Kidney (tissue), 14 donors: ENCODE results near the gene GABPB1. TPM values are rescaled to one million over a fixed set of nuclear protein-coding genes. Genes with fewer than 3 reads are reported as not detected.

Experiments
- DNase-seq, 5 donors: peaks; one replicate each; pipeline ENCODE4 v3.0.0-alpha.2; 2013 to 2020
- FAIRE-seq: peaks from 2 replicates; lab custom pipeline; 2012; peaks lifted over from hg19 to GRCh38; lab: Jason Lieb, UNC
- H3K27ac ChIP-seq, 2 donors: one replicate each; pipeline ENCODE4 v1.7.0; 2013; ENCODE audit warnings: low read depth in 2 of 2, low read length in 2 of 2, inconsistent platforms in 1 of 2
- H3K27me3 ChIP-seq: one replicate; pipeline ENCODE4 v1.7.1; 2013; ENCODE audit warnings: low read length, inconsistent platforms; ENCODE audit not compliant: control insufficient read depth, insufficient read depth
- H3K36me3 ChIP-seq, 3 donors: one replicate each; pipeline versions ENCODE4 v1.7.0 to v1.7.1; 2013; ENCODE audit warnings: low read length in 3 of 3, control low read depth in 1 of 3, inconsistent platforms in 1 of 3; ENCODE audit not compliant: insufficient read depth in 3 of 3, control insufficient read depth in 2 of 3
- H3K4me1 ChIP-seq, 3 donors: one replicate each; pipeline versions ENCODE4 v1.7.0 to v1.7.1; 2013; ENCODE audit warnings: low read length in 3 of 3, inconsistent platforms in 1 of 3, low read depth in 1 of 3; ENCODE audit not compliant: control insufficient read depth in 2 of 3, insufficient read depth in 2 of 3
- H3K4me3 ChIP-seq, 3 donors: one replicate each; pipeline versions ENCODE4 v1.7.0 to v1.8.1; 2013; ENCODE audit warnings: low read length in 3 of 3, control low read depth in 1 of 3, inconsistent platforms in 1 of 3
- H3K9ac ChIP-seq, 3 donors: one replicate each; pipeline versions ENCODE4 v1.7.0 to v1.7.1; 2013; ENCODE audit warnings: low read length in 3 of 3, control low read depth in 1 of 3, inconsistent platforms in 1 of 3
- H3K9me3 ChIP-seq, 3 donors: one replicate each; pipeline versions ENCODE4 v1.7.0 to v1.7.1; 2013; ENCODE audit warnings: low read length in 3 of 3, control low read depth in 1 of 3, inconsistent platforms in 1 of 3; ENCODE audit not compliant: control insufficient read depth in 2 of 3, insufficient read depth in 1 of 3
- intact Hi-C: fragments of 100-400 bp; cut with DNase I; formaldehyde crosslinking; loops from one replicate; pipeline ENCODE4 v1.11.1; 2022
- polyA plus RNA-seq: library from polyadenylated mRNA; stranded (reverse); fragments of 350-450 nt; fragmentation: Illumina TruSeq; extraction: RNeasy Lipid Tissue Mini Kit (QIAGEN cat#74804); gene quantifications from one replicate; pipeline ENCODE4 v1.2.3, GENCODE V29; 2014; ENCODE audit warnings: low read depth, low replicate concordance; ENCODE audit not compliant: insufficient read depth
- total RNA-seq: library from RNA; stranded (reverse); fragmentation: NEBNext Ultra II Directional; extraction: Animal tissue kit (Norgen Biotek cat#: 25700); gene quantifications from one replicate; pipeline ENCODE4 v1.2.1, GENCODE V29; 2021
- TF ChIP-seq, protein P1 (sequence below): IDR thresholded peaks from 3 replicates; pipeline ENCODE4 v1.5.1; 2012; ENCODE audit warnings: mild to moderate bottlenecking, moderate library complexity, borderline replicate concordance; ENCODE audit not compliant: insufficient read depth; ENCODE audit errors: extremely low read depth
- donor health status: control.
- donor health status: control.
- donor health status: control.
- donor health status: control.
- donor health status: control.
- donor health status: DM: yes; HTN: yes; CAD: no.
- donor health status: Normal renal cell carcinoma (clear cell type).

GABPB1 gene
- total and polyA plus RNA-seq, 2 donors from 2014 or later: 6.2 to 20.6 TPM

DNA sequence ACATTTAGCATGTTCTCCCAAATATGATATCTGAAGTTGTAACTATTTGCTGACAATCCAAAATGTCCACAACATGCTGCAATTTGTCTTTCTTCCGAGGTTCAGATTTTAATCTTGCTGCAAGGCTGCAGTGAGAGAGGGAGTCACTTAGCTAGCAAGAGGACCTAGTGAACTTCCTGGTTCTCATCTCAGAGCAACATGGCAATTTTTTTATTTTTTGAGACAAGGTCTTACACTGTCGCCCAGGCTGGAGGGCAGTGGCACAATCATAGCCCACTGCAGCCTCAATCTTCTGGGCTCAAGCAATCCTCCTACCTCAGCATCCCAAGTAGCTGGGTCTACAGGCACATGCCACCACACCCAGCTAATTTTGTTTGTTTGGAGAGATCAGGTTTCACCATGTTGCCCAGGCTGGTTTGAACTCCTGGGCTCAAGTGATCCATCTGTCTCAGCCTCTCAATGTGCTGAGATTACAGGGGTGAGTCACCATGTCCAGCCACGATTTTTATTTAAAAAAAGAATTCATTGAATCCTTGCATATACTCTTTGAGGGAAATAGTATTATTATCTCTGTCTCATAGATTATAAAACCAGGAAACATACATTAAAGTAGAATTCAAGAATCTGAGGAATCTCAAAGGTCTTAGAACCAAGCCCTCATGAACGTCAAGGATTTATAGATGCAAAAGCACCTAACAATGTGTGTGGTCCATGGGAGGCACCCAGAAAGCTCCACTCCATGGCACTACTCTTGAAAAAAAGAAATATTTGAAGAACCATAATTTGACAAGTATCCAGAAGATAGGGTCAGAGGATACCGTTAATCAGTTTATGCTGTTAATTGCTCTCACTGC lies 98.6 kb downstream of the GABPB1 start:
- TF ChIP-seq, protein P1, sequence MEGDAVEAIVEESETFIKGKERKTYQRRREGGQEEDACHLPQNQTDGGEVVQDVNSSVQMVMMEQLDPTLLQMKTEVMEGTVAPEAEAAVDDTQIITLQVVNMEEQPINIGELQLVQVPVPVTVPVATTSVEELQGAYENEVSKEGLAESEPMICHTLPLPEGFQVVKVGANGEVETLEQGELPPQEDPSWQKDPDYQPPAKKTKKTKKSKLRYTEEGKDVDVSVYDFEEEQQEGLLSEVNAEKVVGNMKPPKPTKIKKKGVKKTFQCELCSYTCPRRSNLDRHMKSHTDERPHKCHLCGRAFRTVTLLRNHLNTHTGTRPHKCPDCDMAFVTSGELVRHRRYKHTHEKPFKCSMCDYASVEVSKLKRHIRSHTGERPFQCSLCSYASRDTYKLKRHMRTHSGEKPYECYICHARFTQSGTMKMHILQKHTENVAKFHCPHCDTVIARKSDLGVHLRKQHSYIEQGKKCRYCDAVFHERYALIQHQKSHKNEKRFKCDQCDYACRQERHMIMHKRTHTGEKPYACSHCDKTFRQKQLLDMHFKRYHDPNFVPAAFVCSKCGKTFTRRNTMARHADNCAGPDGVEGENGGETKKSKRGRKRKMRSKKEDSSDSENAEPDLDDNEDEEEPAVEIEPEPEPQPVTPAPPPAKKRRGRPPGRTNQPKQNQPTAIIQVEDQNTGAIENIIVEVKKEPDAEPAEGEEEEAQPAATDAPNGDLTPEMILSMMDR: no peak
- no peak overlapping the region for H3K9ac ChIP-seq
- H3K27me3 ChIP-seq: no peaks in the 10 kb centered on the region
- no peaks in the 10 kb centered on the region for H3K36me3 ChIP-seq
- intact Hi-C loops: no loop called here
- no peak overlapping the region for H3K4me3 ChIP-seq
- H3K4me1 ChIP-seq: no peaks in the 10 kb centered on the region
- no peak overlapping the region for H3K27ac ChIP-seq
- H3K9me3 ChIP-seq: no peaks in the 10 kb centered on the region
- DNase-seq (no peak), FAIRE-seq (no peak)

DNA sequence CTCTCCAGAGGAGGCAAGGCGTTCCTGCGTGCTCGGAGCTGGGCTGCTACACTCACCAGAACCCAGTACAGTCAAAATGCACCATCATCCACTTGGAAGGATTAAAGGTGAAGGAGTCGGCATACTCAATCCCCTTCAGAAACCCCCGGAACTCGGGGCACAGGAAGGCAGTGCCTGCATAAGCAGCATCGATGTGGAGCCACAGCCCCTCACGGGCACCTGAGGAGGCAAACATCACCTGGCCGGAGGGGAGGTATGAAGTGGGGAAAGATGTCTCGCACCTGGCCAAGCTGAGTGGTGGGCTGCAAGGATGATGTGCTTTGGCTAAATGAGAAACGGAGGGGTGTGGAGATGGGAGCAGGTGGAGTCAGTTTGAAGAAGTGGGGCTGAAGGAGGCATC lies 102.4 kb downstream of the GABPB1 start:
- DNase-seq (no peak), FAIRE-seq (no peak)
- Histone ChIP-seq H3K4me3 (no peak overlapping the region), H3K27me3 (no peaks in the 10 kb centered on the region), H3K27ac (no peak overlapping the region), H3K4me1 (peaks cover 0 to 3% (median 0%) of the 10 kb centered on the region in 3 donors), H3K9ac (no peak overlapping the region), H3K9me3 (no peaks in the 10 kb centered on the region), H3K36me3 (no peaks in the 10 kb centered on the region)
- TF ChIP-seq, protein P1: no peak
- intact Hi-C loops: no loop called here

DNA sequence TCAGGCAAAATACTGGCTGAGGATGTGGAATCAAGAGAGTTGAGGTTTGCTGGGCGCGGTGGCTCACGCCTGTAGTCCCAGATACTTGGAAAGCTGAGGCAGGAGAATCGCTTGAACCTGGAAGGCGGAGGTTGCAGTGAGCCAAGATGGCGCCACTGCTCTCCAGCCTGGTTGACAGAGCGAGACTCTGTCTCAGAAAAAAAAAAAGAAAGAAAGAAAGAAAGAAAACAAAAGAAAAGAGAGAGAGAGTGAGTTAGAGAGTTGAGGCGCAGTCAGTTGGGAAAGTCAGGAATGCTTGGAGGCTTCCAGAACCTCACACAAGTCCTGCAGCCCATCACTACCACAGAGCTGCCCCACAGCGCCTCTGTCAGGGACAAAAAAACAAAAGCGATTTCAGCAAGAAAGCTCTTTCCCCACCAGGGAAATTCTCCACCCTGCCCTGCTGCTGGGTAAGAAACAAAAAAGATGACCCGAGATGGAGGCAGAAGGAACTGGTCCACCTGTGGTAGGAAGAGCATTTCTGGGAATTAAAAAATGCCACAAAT lies 103.3 kb downstream of the GABPB1 start:
- no peaks in the 10 kb centered on the region for H3K9me3 ChIP-seq
- intact Hi-C loops: no loop called here
- H3K4me3 ChIP-seq: no peak overlapping the region
- no peak overlapping the region for H3K9ac ChIP-seq
- TF ChIP-seq, protein P1: no peak
- DNase-seq (no peak), FAIRE-seq (no peak)
- H3K27ac ChIP-seq: no peak overlapping the region
- H3K36me3 ChIP-seq: no peaks in the 10 kb centered on the region
- peaks cover 0 to 3% (median 0%) of the 10 kb centered on the region in 3 donors for H3K4me1 ChIP-seq
- no peaks in the 10 kb centered on the region for H3K27me3 ChIP-seq
